OCI-LY1 (cell line): ENCODE results near the gene UBALD2.

Source experiments
- H2AFZ ChIP-seq: fragments of 200-600 bp; sonication (generic), shearing (Covaris generic); 2 replicates; pipeline ENCODE4 v1.6.0; 2014; ENCODE audit warnings: antibody characterized with exemption, mild to moderate bottlenecking, low read length
- H3F3A ChIP-seq: fragments of 200-600 bp; sonication (generic), shearing (Covaris generic); 2 replicates; pipeline ENCODE4 v1.6.0; 2014; ENCODE audit warnings: mild to moderate bottlenecking, antibody characterized with exemption, low read length, moderate library complexity; ENCODE audit not compliant: insufficient read depth
- H3K27ac ChIP-seq: fragments of 200-600 bp; sonication (generic); 2 replicates; pipeline ENCODE4 v1.5.1; 2014; ENCODE audit warnings: low read length, mixed run types, mild to moderate bottlenecking, low read depth; ENCODE audit not compliant: poor library complexity, severe bottlenecking
- H3K27me3 ChIP-seq: fragments of 200-600 bp; sonication (generic); 2 replicates; pipeline ENCODE4 v1.6.0; 2014; ENCODE audit warnings: antibody characterized with exemption, mild to moderate bottlenecking, low read length, moderate library complexity; ENCODE audit not compliant: insufficient read depth
- H3K36me3 ChIP-seq: fragments of 200-600 bp; sonication (generic); 2 replicates; pipeline ENCODE4 v1.6.1; 2014; ENCODE audit warnings: mild to moderate bottlenecking, antibody characterized with exemption, low read length, moderate library complexity, mixed read lengths; ENCODE audit not compliant: insufficient read depth
- H3K4me1 ChIP-seq: fragments of 200-600 bp; sonication (generic); 2 replicates; pipeline ENCODE4 v1.5.1; 2014; ENCODE audit warnings: mild to moderate bottlenecking, low read length, moderate library complexity; ENCODE audit not compliant: insufficient read depth, severe bottlenecking
- H3K4me2 ChIP-seq: fragments of 200-600 bp; sonication (generic), shearing (Covaris generic); 2 replicates; pipeline ENCODE4 v1.6.1; 2014; ENCODE audit warnings: low read length
- H3K4me3 ChIP-seq: fragments of 200-600 bp; sonication (generic); 2 replicates; pipeline ENCODE4 v1.5.1; 2014; ENCODE audit warnings: low read length, low read depth, mild to moderate bottlenecking, mixed read lengths; ENCODE audit not compliant: poor library complexity, severe bottlenecking
- H3K79me2 ChIP-seq: fragments of 200-600 bp; shearing (Covaris generic); 2 replicates; pipeline ENCODE4 v1.6.1; 2016; ENCODE audit warnings: mixed run types, low read length, mixed read lengths; ENCODE audit not compliant: insufficient read depth
- H3K9ac ChIP-seq: fragments of 200-600 bp; sonication (generic), shearing (Covaris generic); 2 replicates; pipeline ENCODE4 v1.6.1; 2014; ENCODE audit warnings: mild to moderate bottlenecking, low read length, mixed read lengths
- H3K9me2 ChIP-seq: fragments of 200-600 bp; sonication (generic), shearing (Covaris generic); 2 replicates; pipeline ENCODE4 v1.6.1; 2014; ENCODE audit warnings: low read depth, mild to moderate bottlenecking, low read length, mixed read lengths
- H3K9me3 ChIP-seq: fragments of 200-600 bp; shearing (Covaris generic); 2 replicates; pipeline ENCODE4 v1.6.1; 2014; ENCODE audit warnings: low read length, mixed read lengths
- H4K20me1 ChIP-seq: fragments of 200-600 bp; sonication (generic), shearing (Covaris generic); 2 replicates; pipeline ENCODE4 v1.6.0; 2016; ENCODE audit warnings: mild to moderate bottlenecking, low read length; ENCODE audit not compliant: insufficient read depth
- EZH2 ChIP-seq: fragments of 200-600 bp; sonication (generic), shearing (Covaris generic); IDR thresholded peaks from 2 replicates; pipeline ENCODE4 v1.8.0; 2017; ENCODE audit warnings: borderline replicate concordance, mixed run types, mild to moderate bottlenecking, antibody characterized with exemption, low read length, moderate library complexity, mixed read lengths
- TF ChIP-seq, protein P1 (sequence below): fragments of 200-600 bp; sonication (generic), shearing (Covaris generic); IDR thresholded peaks from 2 replicates; pipeline ENCODE4 v1.5.1; 2017; ENCODE audit warnings: mild to moderate bottlenecking, antibody characterized with exemption, low read length, moderate library complexity, mixed read lengths

Gene UBALD2

DNA sequence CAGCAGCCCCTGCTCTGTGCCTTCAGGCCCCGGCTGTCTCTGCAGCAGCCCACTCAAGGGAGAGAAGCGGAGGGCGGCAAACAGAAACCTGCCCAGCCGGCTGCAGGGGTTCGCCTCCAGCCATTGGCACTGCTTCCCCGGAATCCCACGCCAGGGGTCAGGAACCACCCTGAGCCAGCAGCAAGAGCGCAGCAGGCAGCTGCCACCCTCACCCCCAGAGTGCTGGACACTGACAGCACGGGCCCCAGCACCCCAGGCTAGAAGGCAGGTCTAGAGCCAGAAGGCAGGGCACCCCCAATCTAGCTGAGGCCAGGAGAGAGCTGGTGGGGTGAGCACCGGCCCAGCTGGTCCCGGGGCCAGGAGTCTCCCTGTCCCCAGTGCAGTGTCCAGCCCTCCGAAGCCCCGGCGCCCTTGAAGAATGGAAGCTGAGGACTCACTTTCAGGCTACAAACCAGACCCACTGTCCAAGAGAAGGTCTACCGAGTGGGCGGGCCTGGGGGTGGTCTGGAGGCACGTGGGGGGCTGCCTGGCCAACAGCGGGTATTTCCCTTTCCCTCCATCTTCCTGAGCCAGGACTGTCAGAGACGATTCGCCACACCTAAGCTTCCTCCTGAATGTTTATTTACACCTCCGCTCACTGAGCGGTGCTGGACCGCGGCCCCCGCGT lies 8.4 kb downstream of the UBALD2 start:
- Histone ChIP-seq H3F3A (no peaks in the 10 kb centered on the region), H3K27ac (no peak overlapping the region), H3K4me3 (no peak overlapping the region), H3K4me2 (no peak overlapping the region), H3K4me1 (peaks cover 19% of the 10 kb centered on the region), H3K27me3 (no peaks in the 10 kb centered on the region; the same call in 1 of the 2 replicates), H3K9ac (no peak overlapping the region), H3K9me2 (no peaks in the 10 kb centered on the region), H2AFZ (no peak overlapping the region), H3K36me3 (peaks cover 6% of the 10 kb centered on the region; the same call in 1 of the 2 replicates), H3K79me2 (no peaks in the 10 kb centered on the region), H3K9me3 (no peaks in the 10 kb centered on the region), H4K20me1 (no peaks in the 10 kb centered on the region)
- TF ChIP-seq, protein P1, sequence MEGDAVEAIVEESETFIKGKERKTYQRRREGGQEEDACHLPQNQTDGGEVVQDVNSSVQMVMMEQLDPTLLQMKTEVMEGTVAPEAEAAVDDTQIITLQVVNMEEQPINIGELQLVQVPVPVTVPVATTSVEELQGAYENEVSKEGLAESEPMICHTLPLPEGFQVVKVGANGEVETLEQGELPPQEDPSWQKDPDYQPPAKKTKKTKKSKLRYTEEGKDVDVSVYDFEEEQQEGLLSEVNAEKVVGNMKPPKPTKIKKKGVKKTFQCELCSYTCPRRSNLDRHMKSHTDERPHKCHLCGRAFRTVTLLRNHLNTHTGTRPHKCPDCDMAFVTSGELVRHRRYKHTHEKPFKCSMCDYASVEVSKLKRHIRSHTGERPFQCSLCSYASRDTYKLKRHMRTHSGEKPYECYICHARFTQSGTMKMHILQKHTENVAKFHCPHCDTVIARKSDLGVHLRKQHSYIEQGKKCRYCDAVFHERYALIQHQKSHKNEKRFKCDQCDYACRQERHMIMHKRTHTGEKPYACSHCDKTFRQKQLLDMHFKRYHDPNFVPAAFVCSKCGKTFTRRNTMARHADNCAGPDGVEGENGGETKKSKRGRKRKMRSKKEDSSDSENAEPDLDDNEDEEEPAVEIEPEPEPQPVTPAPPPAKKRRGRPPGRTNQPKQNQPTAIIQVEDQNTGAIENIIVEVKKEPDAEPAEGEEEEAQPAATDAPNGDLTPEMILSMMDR, result no peak
- TF ChIP-seq EZH2, result no peak

DNA sequence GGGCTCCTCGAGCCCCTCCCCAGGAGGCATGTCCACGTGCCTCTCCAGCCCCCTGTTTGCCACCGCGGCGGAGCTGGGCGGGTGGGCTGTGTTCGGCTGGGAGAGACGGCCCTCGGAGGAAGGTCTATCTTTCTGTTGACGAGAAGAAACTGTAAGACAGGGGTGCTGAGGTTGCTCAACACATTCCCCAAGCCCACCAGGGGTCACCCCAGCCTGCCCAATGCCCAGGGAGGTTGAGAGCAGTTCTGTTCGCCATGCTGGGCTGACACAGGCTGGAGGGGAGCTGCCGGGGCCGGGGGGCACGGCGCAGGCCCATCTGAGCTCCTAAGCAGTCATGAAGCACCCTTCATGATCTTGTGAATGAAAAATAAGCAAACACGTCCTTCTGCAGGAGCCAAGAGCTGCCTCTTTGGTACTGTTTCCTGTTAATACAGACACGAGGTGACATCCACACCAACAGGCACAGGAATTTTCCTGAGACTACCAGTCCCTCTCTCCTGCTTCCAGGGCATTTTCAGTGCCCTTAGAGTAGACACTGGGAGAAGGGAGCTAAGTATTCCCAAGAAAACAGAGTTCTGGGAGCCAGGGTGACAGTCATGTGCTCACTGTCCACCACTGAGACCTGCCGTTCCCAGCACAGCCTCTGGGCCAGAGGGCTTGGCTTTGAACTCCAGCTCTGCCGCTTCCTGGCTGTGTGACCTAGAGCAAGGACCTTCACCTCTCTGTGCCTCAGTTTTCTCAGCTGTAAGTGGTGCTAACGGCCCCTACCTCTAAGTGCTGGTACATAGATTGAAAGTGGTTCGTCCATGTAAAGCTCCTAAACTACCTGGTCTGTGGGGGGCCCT lies 9.2 kb downstream of the UBALD2 start:
- Histone ChIP-seq H3K4me2 (no peak overlapping the region), H3K27me3 (no peaks in the 10 kb centered on the region; the same call in 1 of the 2 replicates)

DNA sequence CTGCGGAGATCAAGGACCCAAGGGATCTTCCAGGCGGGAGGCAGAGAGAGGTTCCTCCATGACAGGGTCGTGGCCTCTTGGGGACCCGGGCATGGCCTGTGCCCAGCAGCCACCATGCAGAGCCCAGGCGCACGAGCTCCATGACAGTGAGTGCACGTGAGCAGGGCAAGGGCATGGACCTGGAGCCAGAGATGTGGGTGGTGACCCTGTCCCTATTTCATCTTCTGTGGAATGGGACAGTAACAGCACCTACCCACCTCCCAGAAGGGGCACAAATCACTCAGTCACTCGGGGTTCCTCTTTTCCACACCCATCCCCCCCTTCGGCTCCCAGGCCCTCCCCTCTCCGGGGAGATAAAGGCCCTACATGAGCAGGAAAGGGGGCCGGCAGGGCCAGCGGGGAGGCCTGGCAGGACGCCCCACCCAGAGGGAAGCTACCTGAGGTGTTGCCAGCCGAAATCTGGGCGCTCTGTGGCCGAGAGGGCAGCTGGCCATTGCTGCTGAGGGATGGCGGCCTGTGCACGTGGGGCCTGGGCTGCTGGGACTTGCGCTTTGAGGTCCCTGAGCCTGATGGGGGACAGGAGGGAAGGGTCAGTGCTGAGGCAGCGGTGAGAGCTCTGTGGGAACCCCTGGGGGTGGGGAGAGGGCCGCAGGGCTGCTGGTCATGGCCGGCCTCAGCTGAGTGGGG lies 10.4 kb downstream of the UBALD2 start:
- Histone ChIP-seq H3K9me3 (no peaks in the 10 kb centered on the region), H3K79me2 (no peaks in the 10 kb centered on the region), H3K9me2 (no peaks in the 10 kb centered on the region), H3K9ac (no peak overlapping the region), H3F3A (no peaks in the 10 kb centered on the region), H3K36me3 (no peaks in the 10 kb centered on the region; the same call in 1 of the 2 replicates), H3K4me1 (peaks cover 19% of the 10 kb centered on the region), H3K4me2 (no peak overlapping the region), H3K27ac (no peak overlapping the region), H3K27me3 (no peaks in the 10 kb centered on the region; the same call in 1 of the 2 replicates), H3K4me3 (no peak overlapping the region), H2AFZ (no peak overlapping the region), H4K20me1 (no peaks in the 10 kb centered on the region)
- TF ChIP-seq, protein P1, result no peak
- no peak for TF ChIP-seq EZH2

More for the DNA sequence above, 9.2 kb downstream of the UBALD2 start:
- Histone ChIP-seq H3K27ac (no peak overlapping the region), H3K36me3 (peaks cover under 1% of the 10 kb centered on the region; the same call in 1 of the 2 replicates), H4K20me1 (no peaks in the 10 kb centered on the region), H3K9me3 (no peaks in the 10 kb centered on the region), H3K4me1 (peaks cover 19% of the 10 kb centered on the region), H2AFZ (no peak overlapping the region), H3K79me2 (no peaks in the 10 kb centered on the region), H3F3A (no peaks in the 10 kb centered on the region), H3K9me2 (no peaks in the 10 kb centered on the region), H3K9ac (no peak overlapping the region), H3K4me3 (no peak overlapping the region)
- TF ChIP-seq, protein P1, result no peak
- TF ChIP-seq EZH2, result no peak
